Heart left ventricle (tissue), 16 donors: ENCODE data around the gene SKIC8. TPM values are rescaled to one million over a fixed set of nuclear protein-coding genes. Genes with fewer than 3 reads are reported as not detected.

Source experiments
- ATAC-seq, 4 donors: fragments of 200-7000 bp; cut with Tn5 transposase; one replicate each; pipeline ENCODE4 v1.9.1; 2020 to 2022; ENCODE audit warnings: moderate library complexity in 4 of 4, mild to moderate bottlenecking in 3 of 4, moderate number of reproducible peaks in 1 of 4
- DNase-seq, 5 donors: peaks; one replicate each; pipeline ENCODE4 v3.0.0-alpha.2; 2020
- H3K27ac ChIP-seq, 12 donors: fragments of 200-600 bp; sonication (generic) in 4 of 12; one replicate each; pipeline versions ENCODE4 v1.5.0 to v1.8.0; 2016 to 2022; ENCODE audit warnings: mild to moderate bottlenecking in 2 of 12
- H3K27me3 ChIP-seq, 9 donors: fragments of 200-600 bp; sonication (generic) in 2 of 9; one replicate each; pipeline versions ENCODE4 v1.5.1 to v1.8.0; 2016 to 2022; ENCODE audit warnings: mild to moderate bottlenecking in 3 of 9
- H3K36me3 ChIP-seq, 9 donors: fragments of 200-600 bp; sonication (generic) in 2 of 9; one replicate each; pipeline versions ENCODE4 v1.5.0 to v1.8.0; 2018 to 2022; ENCODE audit warnings: mild to moderate bottlenecking in 2 of 9
- H3K4me1 ChIP-seq, 12 donors: fragments of 200-600 bp; sonication (generic) in 4 of 12; one replicate each; pipeline versions ENCODE4 v1.5.0 to v1.8.0; 2016 to 2022; ENCODE audit warnings: mild to moderate bottlenecking in 3 of 12
- H3K4me3 ChIP-seq, 12 donors: fragments of 200-600 bp; sonication (generic) in 4 of 12; one replicate each; pipeline versions ENCODE4 v1.5.0 to v1.8.0; 2017 to 2022; ENCODE audit warnings: mild to moderate bottlenecking in 9 of 12, moderate library complexity in 4 of 12
- H3K9me3 ChIP-seq, 12 donors: fragments of 200-600 bp; sonication (generic) in 4 of 12; one replicate each; pipeline versions ENCODE4 v1.5.0 to v1.8.0; 2016 to 2022; ENCODE audit warnings: mild to moderate bottlenecking in 1 of 12
- POLR2A ChIP-seq, 2 donors: fragments of 450-650 bp; IDR thresholded peaks; one replicate each; pipeline ENCODE4 v1.6.1; 2017; ENCODE audit warnings: antibody characterized with exemption in 2 of 2, mild to moderate bottlenecking in 2 of 2, moderate library complexity in 2 of 2
- WGBS, 4 donors: extraction: QIAGEN DNeasy Blood & Tissue Kit in 2 of 4; methylation state at CpG; one replicate each; pipeline versions ENCODE4 v1.1.5 to v1.1.7; 2013 to 2018; 5-methylcytosine and 5-hydroxymethylcytosine counted together
- intact Hi-C, 10 donors: fragments of 100-400 bp; cut with DNase I; formaldehyde crosslinking; loops; one replicate each; pipeline versions ENCODE4 v1.11.1 to v1.14.2; 2022
- polyA plus RNA-seq, 2 donors: library from polyadenylated mRNA; stranded (reverse); fragments of 200-250 nt; gene quantifications; one replicate each; pipeline ENCODE4 v1.2.3, GENCODE V29; 2013
- total RNA-seq, 9 donors: library from RNA; depleted of rRNA in 2 of 9; stranded (reverse); fragments of >200 nt in 2 of 9; fragmentation: NEBNext Ultra II Directional in 3 of 9; extraction: Animal tissue kit (Norgen Biotek cat#: 25700) in 3 of 9; gene quantifications; one replicate each; pipeline versions ENCODE4 v1.1.0 to v1.2.4, GENCODE V29; 2016 to 2023
- TF ChIP-seq, protein P1 (sequence below), 12 donors: fragments of 200-600 bp; sonication (generic) in 4 of 12; IDR thresholded peaks; one replicate each; pipeline versions ENCODE4 v1.5.0 to v1.8.0; 2018 to 2022; ENCODE audit warnings: antibody characterized with exemption in 12 of 12, mild to moderate bottlenecking in 5 of 12
- donor health status: ischemic (EF 13 %, LVEDD 7.1; RV severe dilation, severe dysfunction).
- donor health status: healthy with polysubstance abuse.
- donor health status: DM: no; HTN: yes; CAD: no.
- donor health status: DM: no; HTN: no; CAD: no.
- donor health status: ischemic (EF 25% LVEDD 6.9; RV normal size, moderate dysfunction).
- donor health status: ischemic (EF 25% LVEDD 5.7; RV mildly dilated, moderate dysfunction).
- donor health status: healthy.
- donor health status: DM: yes; HTN: yes; CAD: no.
- donor health status: ischemic (EF 35%, LVEDD 5.7; RV mildly dilated, moderate dysfunction).
- donor health status: nonischemic (EF 11% LVEDD 7.7; RV severe dilation, severe dysfunction).
- donor health status: DM: yes; HTN: yes; CAD: no.
- donor health status: PGD.
- donor health status: ischemic (EF 29% LVEDD 5.4; RV normal size, mild dysfunction).
- donor health status: nonischemic (EF 23%, LVEDD 6.1; RV moderate dilation, normal function).

Gene SKIC8
- total and polyA plus RNA-seq, 11 donors, result 20.8 to 50.2 (median 28.2) TPM

- DNase-seq, result no peak
- intact Hi-C loops, result no loop called here
- Histone ChIP-seq H3K27me3 (no peaks in the 10 kb centered on the region), H3K36me3 (peaks cover 0 to 93% (median 75%) of the 10 kb centered on the region in 9 donors), H3K4me3 (no peak overlapping the region), H3K4me1 (peaks cover 0 to 8% (median 0%) of the 10 kb centered on the region in 12 donors), H3K27ac (no peak overlapping the region), H3K9me3 (no peaks in the 10 kb centered on the region)
- ATAC-seq, result peak in 1 of 4 donors; percentile 8
- WGBS, 4 donors, result 50 to 82% (median 57%) methylated on average over 2 of the region's 2 CpGs
- TF ChIP-seq, protein P1, sequence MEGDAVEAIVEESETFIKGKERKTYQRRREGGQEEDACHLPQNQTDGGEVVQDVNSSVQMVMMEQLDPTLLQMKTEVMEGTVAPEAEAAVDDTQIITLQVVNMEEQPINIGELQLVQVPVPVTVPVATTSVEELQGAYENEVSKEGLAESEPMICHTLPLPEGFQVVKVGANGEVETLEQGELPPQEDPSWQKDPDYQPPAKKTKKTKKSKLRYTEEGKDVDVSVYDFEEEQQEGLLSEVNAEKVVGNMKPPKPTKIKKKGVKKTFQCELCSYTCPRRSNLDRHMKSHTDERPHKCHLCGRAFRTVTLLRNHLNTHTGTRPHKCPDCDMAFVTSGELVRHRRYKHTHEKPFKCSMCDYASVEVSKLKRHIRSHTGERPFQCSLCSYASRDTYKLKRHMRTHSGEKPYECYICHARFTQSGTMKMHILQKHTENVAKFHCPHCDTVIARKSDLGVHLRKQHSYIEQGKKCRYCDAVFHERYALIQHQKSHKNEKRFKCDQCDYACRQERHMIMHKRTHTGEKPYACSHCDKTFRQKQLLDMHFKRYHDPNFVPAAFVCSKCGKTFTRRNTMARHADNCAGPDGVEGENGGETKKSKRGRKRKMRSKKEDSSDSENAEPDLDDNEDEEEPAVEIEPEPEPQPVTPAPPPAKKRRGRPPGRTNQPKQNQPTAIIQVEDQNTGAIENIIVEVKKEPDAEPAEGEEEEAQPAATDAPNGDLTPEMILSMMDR (IDR thresholded peaks at IDR 0.05), result no peak
- TF ChIP-seq POLR2A (IDR thresholded peaks at IDR 0.05), result no peak
Measured at GRCh38 chr15:78291052-78291451, 8.4 kb downstream of the SKIC8 start.

- no peaks in the 10 kb centered on the region for H3K9me3 ChIP-seq
- H3K4me3 ChIP-seq, result no peak overlapping the region
- TF ChIP-seq POLR2A (IDR thresholded peaks at IDR 0.05), result no peak
- TF ChIP-seq, protein P1 (IDR thresholded peaks at IDR 0.05), result no peak
- intact Hi-C loops, result no loop called here
- H3K36me3 ChIP-seq, result peaks cover 0 to 99% (median 83%) of the 10 kb centered on the region in 9 donors
- H3K27me3 ChIP-seq, result no peaks in the 10 kb centered on the region
- no peak for DNase-seq
- ATAC-seq, result no peak
- H3K4me1 ChIP-seq, result peaks cover 0 to 8% (median 0%) of the 10 kb centered on the region in 12 donors
- H3K27ac ChIP-seq, result no peak overlapping the region
- WGBS, 4 donors, result 82 to 88% (median 84%) methylated on average over 3 of the region's 3 CpGs
Measured at GRCh38 chr15:78290222-78290621, 9.2 kb downstream of the SKIC8 start.

- peaks cover 0 to 100% (median 98%) of the 10 kb centered on the region in 9 donors for H3K36me3 ChIP-seq
- H3K27me3 ChIP-seq, result no peaks in the 10 kb centered on the region
- peaks cover 0 to 7% (median 0%) of the 10 kb centered on the region in 12 donors for H3K4me1 ChIP-seq
- TF ChIP-seq POLR2A (IDR thresholded peaks at IDR 0.05), result no peak
- TF ChIP-seq, protein P1 (IDR thresholded peaks at IDR 0.05), result no peak
- no peak overlapping the region for H3K27ac ChIP-seq
- 70 to 89% (median 79%) methylated on average over 4 of the region's 4 CpGs for WGBS, 4 donors
- no peaks in the 10 kb centered on the region for H3K9me3 ChIP-seq
- ATAC-seq (no peak), DNase-seq (no peak)
- H3K4me3 ChIP-seq, result no peak overlapping the region
- intact Hi-C loops, result no loop called here
Measured at GRCh38 chr15:78284758-78285157, 14.7 kb downstream of the SKIC8 start.

DNA sequence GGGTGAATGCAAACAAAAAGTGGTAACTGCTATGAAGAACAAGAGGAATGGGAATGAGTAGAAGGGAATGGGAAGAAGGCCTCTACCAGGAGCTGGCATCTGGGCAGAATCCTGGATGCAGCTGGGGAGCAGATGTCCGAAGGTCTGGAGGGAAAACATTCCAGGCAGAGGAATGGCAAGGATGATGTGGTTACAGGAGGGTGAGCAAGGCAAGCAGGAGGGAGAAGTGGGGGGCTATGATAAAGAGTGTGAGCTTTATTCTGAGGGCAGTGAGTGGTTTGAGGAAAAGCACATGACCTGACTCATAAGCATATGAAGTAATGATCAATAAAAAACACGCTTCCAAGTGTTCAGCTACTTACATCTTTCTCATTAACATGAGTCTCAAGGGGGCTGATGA is 17.1 kb downstream of the SKIC8 start:
- Histone ChIP-seq H3K36me3 (peaks cover 0 to 97% (median 92%) of the 10 kb centered on the region in 9 donors), H3K4me1 (peaks cover 0 to 14% (median 0%) of the 10 kb centered on the region in 12 donors), H3K27me3 (no peaks in the 10 kb centered on the region), H3K27ac (no peak overlapping the region), H3K9me3 (no peaks in the 10 kb centered on the region), H3K4me3 (no peak overlapping the region)
- no peak for ATAC-seq
- 85 to 94% (median 88%) methylated on average over 2 of the region's 2 CpGs for WGBS, 4 donors
- intact Hi-C loops, result no loop called here
- TF ChIP-seq, protein P1 (IDR thresholded peaks at IDR 0.05), result no peak
- no peak for TF ChIP-seq POLR2A (IDR thresholded peaks at IDR 0.05)
- no peak for DNase-seq
